HG02759 (cell line): Measurements from ENCODE around the gene ATP6V0B.

Experiments
- ATAC-seq: cut with Tn5 transposase; IDR thresholded peaks from one replicate; pipeline ENCODE4 v1.9.1; 2021; ENCODE audit warnings: mild to moderate bottlenecking, moderate library complexity; ENCODE audit not compliant: unreplicated experiment

Gene ATP6V0B

DNA sequence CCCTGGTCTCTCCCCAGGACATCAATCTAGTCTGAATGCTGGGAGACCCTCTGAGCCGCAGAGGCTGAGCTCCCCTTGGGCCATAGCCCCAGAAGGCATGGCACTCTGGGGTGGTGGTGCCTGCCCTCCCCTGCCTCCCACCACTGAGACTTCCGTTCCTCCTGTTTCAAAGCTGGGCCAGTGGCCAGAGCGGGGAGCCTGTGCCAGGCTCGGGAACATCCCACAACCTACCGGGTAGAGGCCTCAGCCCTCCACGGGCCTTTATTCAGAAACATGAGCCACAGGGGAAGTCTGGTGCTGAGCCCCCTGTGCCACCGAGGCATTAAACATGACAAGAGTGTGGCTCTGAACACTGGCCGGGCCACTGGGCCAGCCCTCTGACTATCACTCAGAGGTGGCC, 24.7 kb downstream of the ATP6V0B start:
- ATAC-seq, result no peak

DNA sequence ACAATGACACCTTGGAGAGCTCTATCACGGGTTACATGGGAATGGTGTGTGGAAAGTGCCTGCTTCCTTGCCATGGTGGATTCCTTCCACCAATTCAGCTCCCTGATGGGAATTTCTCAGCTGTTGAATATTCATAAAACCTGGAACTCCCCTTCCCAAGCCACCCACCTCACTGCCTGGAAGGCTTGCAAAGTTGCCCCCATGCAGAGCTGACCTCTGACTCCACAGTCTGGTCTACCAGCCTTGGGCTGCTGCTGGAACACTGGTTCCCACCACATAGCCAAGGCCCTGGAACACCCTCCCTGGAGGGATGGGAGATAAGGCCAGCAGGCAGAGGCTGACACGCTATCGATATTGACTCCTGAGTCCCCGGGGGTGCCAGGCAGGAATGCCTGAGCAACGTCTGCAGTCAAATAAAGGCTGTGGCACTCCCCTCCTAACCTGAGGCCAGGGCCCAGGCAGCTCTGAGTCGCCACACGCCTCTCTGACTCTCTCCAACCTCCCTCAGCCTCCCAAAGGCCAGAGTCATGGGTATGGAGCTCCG, 25.4 kb downstream of the ATP6V0B start:
- no peak for ATAC-seq

DNA sequence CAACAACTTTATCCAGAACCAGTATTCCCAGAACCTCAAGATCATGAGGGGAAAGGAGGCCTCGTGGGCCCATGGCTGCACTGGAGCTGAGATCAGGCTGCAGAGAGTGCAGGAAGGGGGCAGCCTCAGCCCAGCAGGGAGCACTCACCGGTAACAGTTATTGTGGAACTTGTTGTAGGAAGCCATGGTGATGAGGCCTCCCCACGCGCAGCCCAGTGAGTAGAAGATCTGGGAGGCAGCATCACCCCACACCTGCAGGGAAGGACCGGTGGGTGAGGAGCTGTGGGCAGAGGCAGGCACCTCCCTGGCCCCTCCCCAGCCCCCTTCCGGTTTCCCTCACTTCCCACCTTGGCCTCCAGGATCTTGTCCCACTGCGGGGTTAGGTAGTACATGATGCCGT, 27.4 kb downstream of the ATP6V0B start:
- ATAC-seq, result no peak

DNA sequence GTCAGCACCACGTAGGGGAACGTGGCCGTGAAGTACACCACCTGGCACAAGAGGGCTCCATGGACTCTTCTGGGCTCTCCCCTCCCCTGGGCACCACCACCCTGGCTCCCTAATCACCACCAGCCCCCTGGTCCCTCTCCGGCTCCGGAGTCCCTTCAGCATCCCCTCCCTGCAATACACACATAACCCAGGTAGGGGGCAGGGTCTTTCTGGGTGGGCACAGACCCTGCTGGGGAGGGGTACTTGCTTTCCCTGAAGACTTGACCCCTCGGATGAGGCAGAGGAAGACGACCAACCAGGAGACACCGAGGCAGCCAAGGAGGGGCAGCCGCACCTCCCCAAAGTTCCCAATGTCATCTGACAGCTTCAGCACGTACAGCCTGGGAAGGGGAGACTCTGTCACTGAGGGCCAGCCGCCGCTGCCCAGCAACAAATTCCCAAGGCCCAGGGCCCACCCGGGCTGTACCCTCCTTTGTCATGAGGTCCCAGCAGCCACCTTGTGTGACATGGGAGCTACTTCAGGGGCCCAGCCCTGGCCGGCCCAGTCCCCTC, 27.9 kb downstream of the ATP6V0B start:
- ATAC-seq, result no peak

DNA sequence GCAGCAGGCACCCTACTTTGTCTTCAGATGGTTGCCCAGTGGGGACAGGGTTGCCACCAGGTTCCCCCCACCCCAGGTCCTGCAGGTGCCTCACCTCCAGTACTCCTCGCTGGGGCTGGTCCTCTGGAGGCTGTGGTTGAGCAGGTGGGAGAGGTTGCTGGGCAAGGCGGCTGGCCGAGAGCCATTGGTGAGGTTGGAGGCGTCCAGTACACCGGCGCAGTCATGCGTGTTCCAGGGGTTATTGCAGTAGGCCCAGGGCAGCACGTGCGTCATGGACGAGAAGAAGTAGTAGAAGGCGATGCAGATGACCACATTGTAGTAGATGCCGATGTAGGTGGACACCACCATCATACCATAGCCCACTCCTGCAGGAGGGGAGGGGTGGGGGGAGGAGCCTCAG, 33.5 kb downstream of the ATP6V0B start:
- ATAC-seq, result no peak

DNA sequence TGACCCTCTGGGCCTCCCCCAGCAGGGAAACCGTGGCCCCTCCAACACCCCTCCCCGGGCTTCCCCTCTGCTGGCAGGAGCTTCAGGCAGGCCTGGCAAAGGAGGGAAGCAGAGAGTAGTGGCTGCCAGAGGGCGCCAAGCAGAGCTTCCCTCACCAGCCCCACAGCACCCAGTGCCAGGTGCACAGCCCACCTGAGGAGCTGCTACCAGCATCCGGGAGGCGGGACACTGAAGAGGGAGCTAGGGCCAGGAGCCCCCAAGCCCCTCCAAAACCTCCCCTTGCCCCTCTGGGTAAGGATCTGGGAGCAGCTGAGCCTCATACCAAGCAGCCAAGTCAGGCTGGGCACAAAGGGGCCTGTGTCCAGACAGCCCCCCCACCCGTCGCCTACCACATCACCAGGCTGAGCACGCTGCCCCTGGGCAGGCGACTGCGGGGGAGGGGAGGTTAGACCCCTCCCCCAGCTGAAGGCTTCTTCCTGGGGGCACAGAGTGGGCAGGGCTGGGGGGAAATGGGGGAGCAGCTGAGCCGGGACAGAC, 36.2 kb downstream of the ATP6V0B start:
- ATAC-seq, result no peak

DNA sequence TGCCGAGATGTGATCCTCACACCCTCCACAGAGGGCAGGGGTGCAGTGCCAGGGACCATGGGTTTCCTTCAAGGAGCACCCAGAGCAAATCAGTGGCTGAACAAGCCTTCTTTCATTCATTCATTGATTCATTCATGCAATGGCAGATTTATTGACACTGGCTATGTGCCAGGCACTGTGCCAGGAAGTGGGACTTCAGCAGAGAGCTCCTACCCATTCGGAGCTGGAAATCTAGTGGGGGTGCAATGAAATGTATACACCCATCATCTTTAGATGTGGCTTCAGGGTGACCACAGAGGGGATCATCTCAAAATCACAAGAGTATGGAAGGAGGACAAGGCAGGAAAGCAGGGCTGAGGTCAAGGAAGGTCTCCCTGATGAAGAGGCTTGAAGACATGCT, 37.6 kb downstream of the ATP6V0B start:
- no peak for ATAC-seq

DNA sequence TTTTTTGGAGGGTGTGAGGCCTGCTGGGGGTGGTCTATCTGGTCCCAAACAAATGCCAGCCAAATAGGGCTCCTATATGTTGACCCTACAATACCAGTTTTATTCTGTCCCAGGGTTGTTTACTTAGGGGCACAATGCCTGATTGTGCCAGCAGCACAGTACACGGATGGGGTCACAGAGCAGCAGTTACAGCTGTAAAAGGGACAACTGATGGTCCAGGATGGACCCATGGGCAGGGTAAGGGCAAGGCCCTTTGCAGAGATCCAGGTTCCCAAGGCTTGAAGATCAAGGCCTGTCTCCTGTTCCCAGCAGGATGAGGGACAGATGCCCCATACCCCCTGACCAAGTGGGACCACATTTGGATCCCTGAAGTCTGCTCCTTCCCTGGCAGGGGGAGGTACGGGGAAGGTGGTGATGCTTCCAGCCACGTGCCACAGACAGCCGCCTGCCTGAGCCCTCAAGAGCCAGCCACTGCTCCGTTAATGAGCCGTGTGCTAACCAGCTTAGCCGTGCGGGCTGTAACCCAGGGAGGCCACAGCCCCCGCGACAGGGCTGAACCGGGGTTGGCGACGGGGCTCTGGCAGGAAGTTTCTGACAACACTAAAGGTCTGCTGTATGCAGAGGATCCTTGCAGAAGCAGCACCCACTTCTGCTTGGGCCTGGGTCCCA, 38.3 kb downstream of the ATP6V0B start:
- no peak for ATAC-seq

DNA sequence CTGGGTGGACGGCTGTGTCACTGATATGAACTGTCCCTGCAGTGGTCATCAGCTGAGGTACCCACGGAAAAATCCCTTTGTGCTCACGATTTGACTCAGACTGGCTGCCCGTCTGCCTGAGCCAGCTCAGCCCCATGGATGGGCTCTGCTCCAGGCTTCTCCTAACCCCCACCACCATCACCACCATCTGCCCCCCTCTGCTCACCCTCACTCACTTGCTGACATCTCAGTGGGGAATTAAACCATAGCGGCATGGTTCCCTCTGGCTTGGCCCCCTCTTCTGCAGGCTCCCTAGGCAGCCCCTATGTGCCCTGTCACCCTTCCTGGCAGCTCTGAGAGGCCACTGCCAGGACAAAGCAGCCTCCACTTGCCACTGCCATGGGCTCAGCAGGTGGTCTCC, 39.2 kb downstream of the ATP6V0B start:
- ATAC-seq, result no peak

DNA sequence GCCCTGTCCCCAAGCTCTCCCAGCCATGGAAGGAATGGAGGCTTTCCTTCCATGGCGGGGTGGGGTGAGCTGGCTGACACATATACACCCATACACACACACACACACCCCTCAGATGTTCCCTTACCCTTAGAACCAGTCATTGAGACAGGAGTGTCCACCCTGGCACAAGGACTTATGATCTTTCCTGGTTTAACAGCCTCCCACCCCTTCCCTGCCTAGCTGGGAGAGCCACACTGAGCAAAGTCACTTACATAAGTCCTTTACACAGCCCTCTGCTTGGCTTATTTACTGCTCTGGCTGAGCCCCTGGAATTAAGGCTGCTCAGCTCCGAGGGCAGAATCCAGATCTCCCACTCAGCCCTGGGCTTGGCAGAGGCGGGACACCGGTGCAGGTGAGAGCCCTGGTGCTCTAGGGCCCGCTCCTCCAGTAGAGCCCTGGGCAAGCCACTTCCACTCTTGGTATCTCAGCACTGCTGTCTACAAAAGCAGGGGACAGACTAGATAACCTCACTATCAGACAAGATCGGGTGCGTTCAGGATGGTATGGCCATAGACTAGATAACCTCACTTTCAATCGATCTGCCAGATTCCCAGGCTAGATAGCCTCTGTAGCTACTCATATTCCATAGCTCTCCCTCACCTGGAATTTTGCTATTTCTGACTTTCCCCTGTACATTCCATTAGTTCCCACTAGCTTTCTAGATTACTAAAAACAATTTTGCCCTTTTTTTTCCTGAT, 39.8 kb downstream of the ATP6V0B start:
- no peak for ATAC-seq

DNA sequence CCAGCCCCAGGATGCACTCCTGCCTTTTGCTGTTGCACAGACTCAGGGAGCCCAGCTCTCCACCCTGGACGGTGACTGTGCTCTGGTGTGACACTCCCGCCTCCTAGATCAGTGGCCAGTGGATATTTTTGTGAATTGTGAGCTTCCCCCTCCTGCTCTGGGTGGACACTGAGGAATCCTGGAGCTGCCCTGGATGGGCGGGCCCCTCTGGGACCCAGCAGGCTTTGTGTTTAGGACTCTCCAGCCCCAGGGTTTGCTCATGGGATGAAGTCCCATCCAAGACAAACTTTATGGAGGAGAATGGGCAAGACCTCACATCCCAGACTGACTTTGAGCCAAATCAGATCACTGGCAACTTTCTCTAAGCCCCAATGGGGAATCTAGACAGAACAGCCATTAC, 40.4 kb downstream of the ATP6V0B start:
- no peak for ATAC-seq

DNA sequence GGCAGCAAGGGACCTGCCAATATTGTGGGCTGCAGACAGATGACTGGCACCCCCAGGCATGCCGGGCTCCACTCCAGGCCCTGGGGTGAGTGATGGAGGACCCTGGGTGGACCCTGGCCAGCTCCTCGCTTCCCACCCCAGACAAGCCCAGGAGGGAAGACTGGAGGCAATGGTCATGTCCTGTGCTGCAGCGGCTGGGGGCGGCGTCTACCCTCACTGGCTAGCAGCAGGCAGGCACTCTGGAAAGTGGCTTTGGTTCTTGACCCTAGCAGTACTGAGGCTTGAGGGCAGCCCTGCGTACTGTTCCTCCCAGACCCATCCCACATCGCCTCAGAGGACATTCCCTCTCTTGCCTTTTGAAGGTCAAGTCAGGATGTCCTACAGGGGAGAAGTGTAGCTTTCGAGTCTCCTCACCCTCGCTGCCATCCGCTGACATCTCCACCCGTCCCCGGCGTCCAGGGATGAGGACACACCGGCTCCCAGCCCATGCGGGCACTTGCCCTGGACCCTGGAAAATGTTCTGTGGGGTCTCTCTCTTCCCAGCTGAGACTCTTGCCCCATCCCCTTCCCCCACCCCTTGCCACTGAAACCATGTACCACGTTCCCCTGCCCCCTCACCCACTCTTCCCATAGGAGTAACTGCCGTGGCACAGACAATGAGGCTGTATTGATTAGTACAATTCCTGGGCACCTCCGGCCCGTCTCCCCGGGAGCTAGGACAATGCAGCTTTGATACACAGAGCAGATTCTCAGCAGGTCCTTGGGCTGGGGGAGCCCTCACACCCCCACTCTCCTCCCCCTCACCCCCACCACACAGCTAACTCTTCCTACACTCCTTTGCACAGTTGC, 41.5 kb downstream of the ATP6V0B start:
- no peak for ATAC-seq

DNA sequence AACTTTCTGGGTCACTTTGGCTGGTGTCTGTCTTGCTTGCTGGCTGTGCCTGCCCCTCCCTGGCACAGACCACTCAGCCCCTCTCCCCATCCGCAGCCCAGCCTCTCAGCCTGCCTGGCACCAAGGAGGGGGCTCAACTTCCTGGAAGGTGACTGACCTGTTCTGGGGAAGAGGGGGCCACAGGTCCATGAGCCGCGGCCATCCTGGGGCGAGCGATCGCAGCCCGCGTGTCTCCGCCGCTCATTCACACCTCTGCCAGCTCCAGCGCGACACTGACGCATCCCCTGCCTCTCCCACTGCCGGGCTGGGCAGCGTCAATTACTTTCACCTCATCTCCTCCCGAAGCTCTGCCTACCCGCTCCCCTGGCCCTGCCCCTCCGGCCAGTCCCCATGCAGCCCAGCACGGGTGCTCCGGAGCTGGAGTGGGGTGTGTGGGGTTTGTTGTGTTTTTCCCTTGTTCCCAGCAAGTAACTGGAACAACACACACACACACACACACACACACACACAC, 42.2 kb downstream of the ATP6V0B start:
- no peak for ATAC-seq

DNA sequence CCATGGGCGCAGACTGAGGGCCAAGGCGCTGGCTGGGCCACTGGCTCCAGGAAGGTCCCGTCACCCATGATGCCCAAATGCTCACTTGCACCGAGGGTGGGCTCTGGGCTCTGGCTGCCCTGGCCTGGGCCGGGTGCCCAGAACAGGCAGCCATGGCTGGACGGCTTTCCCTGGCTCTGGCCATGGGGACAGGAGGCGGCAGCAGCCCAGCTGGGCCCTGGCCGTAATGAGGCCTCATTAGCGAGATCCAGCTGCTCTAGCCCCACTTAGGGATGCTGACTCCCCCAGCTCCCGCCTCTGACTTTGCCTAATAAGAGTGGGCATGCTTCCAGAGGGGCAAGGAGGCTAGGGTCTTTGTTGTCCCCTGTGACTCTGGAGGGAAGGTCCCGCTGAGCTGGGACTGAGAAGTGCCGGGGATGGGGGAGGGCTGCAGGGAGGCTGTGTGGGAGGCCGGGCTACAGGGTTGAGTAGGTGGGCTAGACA, 44.7 kb downstream of the ATP6V0B start:
- ATAC-seq, result no peak

DNA sequence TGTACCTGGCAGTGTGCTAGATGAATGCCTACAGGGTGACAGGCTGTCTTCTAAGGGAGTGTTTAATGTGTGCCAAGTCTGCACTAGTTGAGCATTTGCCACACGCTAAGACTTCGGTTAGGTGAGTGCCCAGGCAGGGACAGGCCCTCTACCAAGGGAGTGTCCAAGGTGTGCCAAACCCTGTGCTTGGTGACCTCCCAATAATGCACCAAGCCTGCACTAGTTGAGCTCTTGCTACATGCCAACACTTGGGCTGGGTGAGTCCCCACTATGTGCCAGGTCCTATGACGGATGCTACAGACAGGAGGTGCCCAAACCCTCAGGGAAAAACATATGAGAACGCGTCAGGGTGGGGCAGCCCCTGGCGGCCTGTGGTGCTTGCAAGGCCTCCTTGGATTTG, 45.7 kb downstream of the ATP6V0B start:
- ATAC-seq, result no peak

DNA sequence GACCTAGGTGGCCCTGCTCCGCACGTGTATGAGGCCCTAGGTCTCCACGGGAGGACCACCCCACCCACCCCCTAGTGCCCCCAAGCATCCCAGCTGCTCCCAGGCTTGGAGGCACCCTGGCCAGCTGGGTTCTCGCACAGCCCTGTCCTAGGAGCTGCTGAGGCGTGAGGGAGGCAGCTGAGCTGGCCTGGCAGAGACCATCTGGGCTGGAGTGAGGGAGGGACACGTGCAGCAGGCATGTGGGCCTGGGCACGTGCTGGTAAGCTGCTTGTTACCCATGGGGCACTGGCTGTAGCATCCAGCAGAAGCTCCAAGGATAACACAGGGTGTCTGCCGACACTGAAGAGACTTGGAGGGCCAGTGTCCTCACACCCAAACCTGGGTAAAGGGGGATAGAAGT, 46.4 kb downstream of the ATP6V0B start:
- ATAC-seq, result no peak

DNA sequence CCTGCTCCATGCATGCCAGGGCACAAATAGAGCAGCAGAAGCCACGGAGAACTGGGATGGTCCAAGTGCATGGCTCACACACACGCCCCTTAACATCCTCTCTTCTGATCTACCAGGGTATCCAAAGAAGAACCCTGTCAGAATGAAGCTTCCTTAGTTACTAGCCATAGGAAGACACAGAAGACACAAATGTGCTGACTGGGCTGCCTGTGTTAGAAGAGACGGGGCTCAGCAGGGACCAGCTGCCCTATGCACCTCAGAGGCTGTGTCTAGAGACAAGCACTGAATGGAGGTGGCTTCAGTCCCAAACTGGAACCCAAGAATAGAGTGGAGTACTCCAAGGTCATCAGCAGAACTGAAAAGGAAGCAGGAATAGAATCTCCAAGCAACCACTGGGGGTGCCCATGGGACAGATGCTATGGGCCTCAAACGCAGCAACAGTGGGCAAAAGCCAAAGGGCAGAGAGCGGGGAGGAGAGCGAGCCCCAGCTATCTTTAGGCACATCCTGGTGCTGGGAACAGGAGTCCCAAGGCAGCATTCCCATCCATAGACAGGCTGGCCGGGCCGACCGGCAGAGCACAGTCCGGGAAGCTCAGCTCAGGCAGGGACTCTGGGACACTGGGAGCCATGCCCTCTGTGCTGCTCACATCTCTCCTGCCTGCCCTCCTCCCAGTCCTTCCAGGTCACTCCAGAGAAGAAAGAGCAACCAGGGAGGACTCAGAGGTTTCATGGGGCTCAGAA, 47.0 kb downstream of the ATP6V0B start:
- ATAC-seq, result no peak

DNA sequence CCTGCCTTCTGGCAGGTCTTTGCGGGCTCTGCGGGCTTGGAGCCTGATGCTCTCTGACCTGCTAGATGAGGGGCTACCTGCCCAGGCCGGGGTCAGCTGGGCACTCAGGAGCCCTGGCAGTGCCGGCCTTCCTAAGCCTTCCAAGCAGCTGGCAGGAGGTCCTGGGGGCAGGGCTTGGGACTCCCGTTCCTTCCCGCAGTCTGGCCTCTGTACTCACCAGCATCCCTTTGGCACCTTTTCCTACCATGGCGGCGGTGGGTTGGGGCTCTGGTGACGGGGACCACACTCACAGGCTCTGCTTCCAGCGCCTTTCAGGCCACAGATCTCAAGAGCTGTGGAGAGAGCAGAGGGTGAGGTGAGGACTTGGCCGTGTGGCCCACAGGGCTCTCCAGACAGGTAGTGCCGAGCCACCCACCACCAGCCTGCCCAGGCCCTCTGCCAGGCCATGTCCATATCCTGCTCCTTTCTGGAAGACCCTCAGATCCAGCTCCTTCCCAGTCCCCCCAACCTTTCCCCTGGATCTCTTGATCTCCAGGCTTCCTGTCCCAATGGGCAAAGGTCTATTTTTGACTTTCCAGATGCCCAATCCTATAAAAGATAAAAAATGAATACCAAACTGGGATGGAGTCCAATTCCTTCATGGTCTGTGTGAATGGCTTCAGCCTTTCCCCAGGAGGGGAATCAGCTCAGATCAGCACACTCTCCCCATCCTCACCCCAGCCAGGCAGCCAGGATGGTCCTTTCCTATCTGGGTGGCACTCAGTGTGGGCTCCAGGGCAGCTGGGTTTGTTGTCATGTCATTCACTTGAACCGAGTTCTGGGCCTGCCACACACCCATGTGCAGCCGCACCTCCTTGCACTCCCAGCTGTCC, 49.5 kb downstream of the ATP6V0B start:
- no peak for ATAC-seq
